Measurements from ENCODE around the gene ZCWPW2.

Gene ZCWPW2

DNA sequence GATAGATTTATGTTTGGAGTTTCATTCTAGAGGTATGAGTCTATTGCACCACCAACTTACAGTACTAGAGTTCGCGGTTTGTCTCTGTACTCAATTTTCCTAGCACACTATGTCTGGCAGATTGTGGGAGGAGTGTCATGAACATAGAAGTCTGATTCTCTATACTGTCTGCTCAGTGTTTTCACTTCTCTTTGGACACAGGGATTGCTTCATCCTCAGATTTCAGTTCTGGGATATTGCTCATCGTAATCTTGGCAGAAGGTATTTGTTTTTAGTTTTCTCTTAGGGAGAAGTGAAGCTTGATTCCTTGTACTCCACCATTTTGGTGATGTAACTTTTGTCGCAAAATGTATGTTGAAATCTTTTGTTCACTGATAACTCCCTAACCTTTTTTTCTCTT is 27.9 kb downstream of the ZCWPW2 start:
- DNase-seq (ENCODE audit: low read depth): no peak

- no peak for DNase-seq (ENCODE audit: low read depth)
Measured at GRCh38 chr3:28386049-28386448, 37.5 kb downstream of the ZCWPW2 start.

DNA sequence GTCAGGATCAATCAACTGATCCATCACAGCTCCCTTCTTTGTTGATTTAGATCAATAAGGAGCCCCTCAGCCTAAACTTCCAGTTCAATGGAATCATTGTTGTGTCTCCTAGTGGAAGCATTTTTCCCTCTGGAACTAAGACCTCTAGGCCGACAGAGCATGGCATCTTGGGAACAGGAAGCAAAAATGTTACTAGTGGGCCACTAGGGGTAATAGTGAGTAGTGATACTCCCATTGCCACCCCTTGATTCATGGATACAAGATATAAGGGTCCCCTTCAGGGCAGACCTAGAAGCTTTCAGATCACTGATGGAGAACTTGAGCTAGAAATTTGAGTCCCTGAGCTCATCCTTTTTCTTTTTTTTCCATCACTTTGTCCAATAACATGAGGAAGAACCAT is 40.5 kb downstream of the ZCWPW2 start:
- no peak for DNase-seq (ENCODE audit: low read depth)

- no peak for DNase-seq (ENCODE audit: low read depth)
Measured at GRCh38 chr3:28399206-28399605, 50.7 kb downstream of the ZCWPW2 start.

DNA sequence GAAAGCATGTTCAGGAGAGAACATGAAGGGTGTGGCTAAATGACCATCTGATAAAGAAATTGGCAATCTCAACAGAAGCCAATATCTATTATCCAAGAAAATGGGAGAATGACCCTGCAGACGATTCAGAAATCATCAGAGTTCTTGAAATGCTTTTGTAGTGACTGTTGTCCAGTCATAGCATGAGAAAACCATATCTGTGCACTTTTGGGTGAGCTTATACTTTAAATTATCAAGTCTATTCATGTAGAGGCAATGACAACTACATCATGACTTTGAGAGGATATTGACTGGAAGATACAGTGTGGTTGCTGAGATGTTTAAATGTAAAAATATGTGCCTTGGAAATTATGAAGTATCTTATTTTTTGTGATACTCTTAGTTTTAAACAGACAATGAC is 57.7 kb downstream of the ZCWPW2 start:
- DNase-seq (ENCODE audit: low read depth): no peak

DNA sequence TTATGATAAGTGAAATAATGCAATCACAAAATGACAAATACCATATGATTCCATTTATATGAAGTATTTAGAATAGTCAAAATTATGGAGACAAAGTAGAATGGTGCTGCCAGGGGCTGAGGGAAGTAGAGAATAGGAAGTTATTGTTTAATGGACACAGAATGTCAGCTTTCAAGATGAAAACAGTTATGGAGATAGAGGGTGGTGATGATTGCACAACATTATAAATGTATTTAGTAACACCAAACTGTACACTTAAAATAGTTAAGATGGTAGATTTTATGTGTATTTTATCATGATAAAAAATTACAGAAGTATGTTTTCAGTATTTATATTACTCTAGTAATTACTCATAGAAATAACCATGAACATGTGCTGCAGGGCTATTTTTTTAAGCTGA is 100.9 kb downstream of the ZCWPW2 start:
- DNase-seq (ENCODE audit: low read depth): no peak

DNA sequence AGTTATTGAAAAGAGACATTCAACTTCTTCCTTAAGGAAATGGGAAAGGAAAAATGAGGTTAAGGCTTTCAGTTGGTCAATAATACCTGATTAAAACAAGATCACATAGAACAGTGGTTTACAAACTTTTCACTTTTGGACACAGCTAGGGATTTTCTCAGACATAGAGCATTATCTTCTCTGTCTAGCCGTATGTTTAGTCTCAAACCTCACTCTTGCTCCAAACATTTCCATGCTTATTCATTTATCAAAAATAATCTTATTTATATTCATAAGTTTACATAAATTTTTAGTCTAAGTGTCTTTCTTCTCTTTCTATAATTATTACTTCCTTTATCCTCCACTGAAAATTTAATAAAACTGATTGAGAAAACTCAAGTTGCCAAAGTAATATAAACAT is 114.3 kb downstream of the ZCWPW2 start:
- DNase-seq (ENCODE audit: low read depth): no peak

- DNase-seq (ENCODE audit: low read depth): no peak
Measured at GRCh38 chr3:28467414-28467813, 118.9 kb downstream of the ZCWPW2 start.

DNA sequence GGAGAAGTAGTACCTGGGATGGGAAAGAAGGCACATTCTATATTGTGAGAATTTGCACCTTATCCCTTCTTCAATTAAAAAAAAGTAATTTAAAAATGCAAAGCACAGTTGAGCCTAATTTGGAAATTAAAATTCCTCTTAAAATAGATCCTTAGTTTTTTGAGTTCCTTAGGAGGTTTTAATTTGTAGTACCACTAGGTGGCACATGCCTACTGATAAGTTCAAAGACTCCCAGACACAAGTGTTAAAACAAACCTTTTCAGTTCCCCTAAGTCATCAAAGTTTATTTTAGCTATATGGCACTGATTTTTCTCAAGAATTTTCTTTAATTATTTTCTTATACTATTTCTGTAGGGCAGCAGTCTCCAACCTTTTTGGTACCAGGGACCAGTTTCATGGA is 127.7 kb downstream of the ZCWPW2 start:
- DNase-seq (ENCODE audit: low read depth): no peak

- no peak for DNase-seq (ENCODE audit: low read depth)
Measured at GRCh38 chr3:28476764-28477163, 128.2 kb downstream of the ZCWPW2 start.

GRCh38 chr3:28485164-28485563 is 136.6 kb downstream of the ZCWPW2 start:
- no peak for DNase-seq (ENCODE audit: low read depth)

DNA sequence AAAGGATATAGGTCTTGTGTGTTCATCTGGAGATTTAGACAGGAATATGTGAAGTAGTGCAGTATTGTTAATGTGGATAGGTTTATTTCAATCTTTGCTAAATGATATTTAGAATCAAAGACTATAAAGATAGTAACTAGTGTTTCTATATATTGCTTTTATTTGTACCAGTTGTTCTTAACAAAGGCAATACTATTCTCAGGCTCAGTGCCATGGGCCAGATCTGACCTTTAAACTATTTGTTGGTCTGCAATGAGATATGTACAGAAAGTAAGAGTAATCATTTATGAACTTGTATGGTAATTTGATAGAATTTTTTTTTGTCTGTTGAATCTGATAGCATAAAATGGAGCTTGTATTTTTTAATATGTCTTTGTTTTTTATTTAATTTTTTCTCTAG is 146.8 kb downstream of the ZCWPW2 start:
- DNase-seq (ENCODE audit: low read depth): no peak

- no peak for DNase-seq (ENCODE audit: low read depth)
Measured at GRCh38 chr3:28502397-28502937, 153.9 kb downstream of the ZCWPW2 start.

DNA sequence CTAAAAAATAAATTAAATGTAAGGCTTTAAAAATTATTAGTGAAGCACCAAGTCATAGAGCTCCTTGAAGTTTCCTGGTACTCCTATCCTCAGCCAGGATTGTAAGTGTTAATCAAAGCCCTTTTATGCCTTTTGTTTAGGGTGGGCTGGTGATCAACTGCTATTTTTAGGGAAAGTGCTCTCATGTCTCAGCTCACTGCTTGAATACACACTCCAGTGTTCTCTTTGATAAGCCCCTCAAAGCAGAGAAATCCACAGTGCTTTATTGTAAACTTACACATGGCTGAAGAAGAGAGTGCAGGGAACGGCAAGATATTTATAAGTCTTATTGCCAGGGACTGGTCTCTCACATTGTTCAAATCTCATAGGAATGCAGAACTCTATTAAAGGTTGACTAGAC is 156.5 kb downstream of the ZCWPW2 start:
- DNase-seq (ENCODE audit: low read depth): no peak

DNA sequence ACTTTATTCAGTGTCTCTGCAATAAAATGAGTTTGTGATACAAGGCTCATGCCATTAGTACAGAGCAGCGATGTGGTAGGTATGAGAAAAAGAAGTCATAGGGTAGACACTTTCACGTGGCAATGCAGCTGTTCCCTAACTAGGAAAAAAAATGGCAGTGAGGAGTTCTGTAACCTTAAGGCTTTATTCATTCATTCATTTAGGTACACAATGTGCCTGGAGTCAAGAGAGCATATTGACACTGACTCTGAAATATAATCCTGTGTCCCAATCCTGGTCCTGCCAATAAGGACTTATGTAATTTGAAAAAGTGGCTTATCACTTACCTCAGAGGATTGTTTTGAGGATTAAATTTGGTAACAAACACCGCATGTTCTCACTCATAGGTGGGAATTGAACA is 173.1 kb downstream of the ZCWPW2 start:
- DNase-seq (ENCODE audit: low read depth): no peak

DNA sequence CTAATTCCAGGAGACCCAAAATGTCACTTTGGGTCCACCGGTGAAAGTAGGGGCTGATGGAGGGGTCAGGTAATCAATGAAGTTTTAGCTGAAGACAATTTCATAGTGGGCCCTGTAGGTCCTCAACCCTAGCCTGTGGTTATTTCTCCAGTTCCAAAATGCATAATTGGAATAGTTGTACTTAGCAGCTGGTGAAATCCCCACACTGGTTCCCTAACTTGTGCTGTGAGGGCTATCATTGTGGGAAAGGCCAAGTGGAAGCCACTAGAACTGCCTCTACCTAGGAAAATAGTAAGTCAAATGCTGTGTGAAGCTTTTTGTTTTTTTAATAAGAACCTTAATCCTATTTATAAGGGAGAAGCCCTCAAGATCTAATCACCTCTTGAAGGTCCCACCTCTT is 193.8 kb downstream of the ZCWPW2 start:
- DNase-seq (ENCODE audit: low read depth): no peak

DNA sequence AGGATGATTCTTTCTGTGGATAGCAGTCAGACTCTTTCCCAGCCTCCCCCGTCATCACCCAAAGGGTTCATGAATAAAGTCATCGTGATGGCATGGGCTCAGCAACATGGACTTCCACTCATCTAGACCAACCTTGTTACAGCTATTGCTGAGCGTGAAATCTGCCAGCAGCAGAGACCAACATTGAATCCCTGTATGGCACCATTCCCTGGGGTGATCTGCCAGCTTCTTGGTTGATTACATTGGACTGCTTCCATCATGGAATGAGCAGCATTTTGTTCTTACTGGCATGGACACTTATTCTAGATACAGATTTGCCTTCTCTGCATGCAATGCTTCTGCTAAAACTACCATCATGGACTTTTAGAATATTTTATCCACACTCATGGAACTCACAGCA is 195.7 kb downstream of the ZCWPW2 start:
- DNase-seq (ENCODE audit: low read depth): no peak

DNA sequence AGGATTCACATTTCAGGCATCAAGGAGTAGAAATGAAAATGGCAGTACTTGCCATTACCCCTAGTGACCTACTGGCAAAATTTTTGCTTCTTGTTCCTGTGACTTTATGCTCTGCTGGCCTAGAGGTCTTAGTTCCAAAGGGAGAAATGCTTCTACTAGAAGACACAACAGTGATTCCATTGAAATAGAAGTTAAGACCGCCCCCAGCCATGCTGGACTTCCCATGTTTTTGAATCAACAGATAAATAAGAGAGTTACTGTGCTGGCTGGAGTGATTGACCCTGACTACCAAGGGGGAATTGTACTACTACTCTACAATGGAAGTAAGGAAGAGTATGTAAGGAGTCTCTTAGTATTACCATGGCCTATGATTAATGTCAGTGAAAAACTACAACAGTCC is 196.3 kb downstream of the ZCWPW2 start:
- DNase-seq (ENCODE audit: low read depth): no peak

GRCh38 chr3:28547677-28548076 is 199.2 kb downstream of the ZCWPW2 start:
- no peak for DNase-seq (ENCODE audit: low read depth)

- DNase-seq (ENCODE audit: low read depth): no peak
Measured at GRCh38 chr3:28553175-28553574, 204.7 kb downstream of the ZCWPW2 start.

DNA sequence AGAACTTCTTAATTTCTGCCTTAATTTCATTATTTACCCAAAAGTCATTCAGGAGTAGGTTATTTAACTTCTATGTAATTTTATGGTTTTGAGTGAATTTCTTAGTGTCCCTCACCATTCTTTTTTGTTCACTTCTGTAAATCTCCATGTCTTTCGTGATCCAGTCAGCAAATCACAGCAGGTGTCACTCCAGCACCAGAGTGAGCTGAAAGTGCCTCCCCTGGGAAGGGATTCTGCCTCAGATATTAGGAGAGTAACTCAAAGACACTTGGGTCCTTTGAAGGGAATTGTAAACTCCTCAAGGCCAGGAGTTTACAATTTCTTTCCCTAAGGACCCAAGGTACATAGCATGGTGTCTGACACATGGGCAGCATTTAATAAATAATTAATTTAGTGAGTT is 207.7 kb downstream of the ZCWPW2 start:
- no peak for DNase-seq (ENCODE audit: low read depth)

DNA sequence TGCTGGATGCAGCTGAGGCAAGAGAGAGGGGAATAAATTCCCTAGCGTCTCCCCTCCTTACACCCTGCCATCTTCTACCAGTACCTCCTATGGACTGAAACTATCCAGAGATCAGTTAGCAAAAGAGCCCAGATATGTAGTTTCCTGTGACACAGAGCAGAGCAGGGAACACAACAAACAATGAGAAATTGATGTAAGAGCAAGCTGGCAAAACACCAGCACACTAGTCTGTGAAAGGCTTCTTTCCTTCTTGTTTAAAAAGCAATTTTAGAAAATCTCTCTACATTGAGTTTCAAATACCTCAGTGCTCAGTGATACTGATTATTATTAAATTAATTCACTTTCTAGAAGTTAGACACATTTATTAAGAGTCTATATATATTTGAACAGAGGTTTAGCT is 215.7 kb downstream of the ZCWPW2 start:
- DNase-seq (ENCODE audit: low read depth): no peak

GRCh38 chr3:28569357-28569756 is 220.8 kb downstream of the ZCWPW2 start:
- no peak for DNase-seq (ENCODE audit: low read depth)

DNA sequence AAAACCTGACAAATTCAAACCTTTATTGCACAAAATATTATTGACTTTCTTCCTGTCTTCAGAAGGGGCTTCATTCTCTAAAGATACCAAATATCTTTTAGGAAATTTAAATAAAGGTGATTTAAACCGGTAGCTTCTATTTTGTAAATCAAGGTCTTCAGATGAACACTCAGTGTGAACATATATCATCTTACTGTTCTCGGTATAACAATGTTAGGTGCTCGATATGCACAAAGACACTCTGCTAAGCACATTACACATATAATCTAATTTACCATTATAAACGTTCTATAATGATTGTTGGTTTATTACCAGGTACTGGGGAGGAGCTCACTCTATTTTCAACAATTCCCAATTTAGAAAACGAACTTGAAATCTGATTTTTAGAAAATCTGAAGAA is 225.5 kb downstream of the ZCWPW2 start:
- no peak for DNase-seq (ENCODE audit: low read depth)

DNA sequence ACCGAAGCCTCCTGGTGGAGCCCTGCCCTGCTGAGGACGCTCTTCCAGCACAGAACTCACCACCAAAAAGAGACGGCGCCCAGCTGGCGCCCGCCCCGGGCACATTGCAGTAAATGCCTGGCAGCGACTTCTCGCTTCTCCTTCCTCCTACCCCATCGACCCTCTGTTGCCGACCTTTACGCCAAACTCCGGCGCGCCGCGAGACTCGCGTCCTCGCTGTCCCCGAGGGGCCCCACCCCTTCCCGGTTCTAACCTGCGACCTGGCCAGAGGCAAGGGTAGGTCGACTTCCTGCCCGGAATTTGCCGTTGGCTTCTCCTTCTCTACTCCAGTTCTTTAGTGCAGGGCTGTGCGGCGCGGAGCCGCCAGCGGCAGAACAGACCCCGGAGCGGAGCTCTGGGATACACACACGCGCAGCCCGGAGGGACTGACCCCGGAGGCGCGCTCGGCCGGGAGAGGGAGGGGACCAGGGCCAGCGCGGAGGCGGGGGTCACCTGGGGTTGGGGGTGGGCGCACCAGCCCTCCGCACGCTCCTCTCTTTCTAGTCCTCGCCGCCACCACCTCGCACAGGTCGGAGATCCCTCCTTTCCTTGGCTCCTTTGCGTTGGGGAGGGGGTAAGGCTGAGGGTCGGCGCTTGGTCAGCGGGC is 226.7 kb downstream of the ZCWPW2 start:
- no peak for DNase-seq (ENCODE audit: low read depth)

All from activated T-cell treated with anti-CD3 and anti-CD28 coated beads for 24 hours (primary cell).